Bronchial epithelial cell (primary cell): ENCODE measurements around the gene PADI2. TPM values are rescaled to one million over a fixed set of nuclear protein-coding genes. Genes with fewer than 3 reads are reported as not detected.

ENCODE experiments used
- DNase-seq: peaks from one replicate; pipeline ENCODE4 v3.0.0-alpha.2; 2010; ENCODE audit warnings: low read depth
- FAIRE-seq: peaks from 2 replicates; lab custom pipeline; 2011; peaks lifted over from hg19 to GRCh38; lab: Jason Lieb, UNC
- H3K27me3 ChIP-seq: 2 replicates; pipeline ENCODE4 v1.5.1; 2011; ENCODE audit warnings: low read length; ENCODE audit not compliant: control insufficient read depth, insufficient read depth
- H3K36me3 ChIP-seq: 2 replicates; pipeline ENCODE4 v1.5.1; 2011; ENCODE audit warnings: low read length; ENCODE audit not compliant: control insufficient read depth, insufficient read depth
- H3K4me3 ChIP-seq: 2 replicates; pipeline ENCODE4 v1.5.1; 2011; ENCODE audit warnings: mild to moderate bottlenecking, low read depth, low read length, control low read depth
- CTCF ChIP-seq: IDR thresholded peaks from 2 replicates; pipeline ENCODE4 v1.5.1; 2011; ENCODE audit warnings: mild to moderate bottlenecking, moderate library complexity, low read length, control low read depth, inconsistent platforms; ENCODE audit not compliant: insufficient read depth, severe bottlenecking
- total RNA-seq: library from RNA; depleted of rRNA; stranded (reverse); fragments of >200 nt; gene quantifications from 2 replicates; pipeline ENCODE4 v1.2.1, GENCODE V29; 2014

PADI2 gene
- total RNA-seq, 1 donor from 2014 or later: 1.3 TPM

GRCh38 chr1:17136936-17137335, 17.7 kb upstream of the PADI2 start:
- Histone ChIP-seq H3K36me3 (no peaks in the 10 kb centered on the region), H3K4me3 (no peak overlapping the region), H3K27me3 (no peaks in the 10 kb centered on the region)
- DNase-seq (no peak), FAIRE-seq (no peak)
- TF ChIP-seq CTCF: no peak

GRCh38 chr1:17136145-17136544, 16.9 kb upstream of the PADI2 start:
- Histone ChIP-seq H3K4me3 (no peak overlapping the region), H3K27me3 (no peaks in the 10 kb centered on the region), H3K36me3 (no peaks in the 10 kb centered on the region)
- FAIRE-seq (peak; percentile 62), DNase-seq (no peak)
- TF ChIP-seq CTCF: no peak

GRCh38 chr1:17135530-17135929, 16.3 kb upstream of the PADI2 start:
- DNase-seq (no peak), FAIRE-seq (no peak)
- Histone ChIP-seq H3K36me3 (no peaks in the 10 kb centered on the region), H3K27me3 (no peaks in the 10 kb centered on the region), H3K4me3 (no peak overlapping the region)
- TF ChIP-seq CTCF: no peak

GRCh38 chr1:17134724-17135123, 15.5 kb upstream of the PADI2 start:
- Histone ChIP-seq H3K36me3 (no peaks in the 10 kb centered on the region), H3K27me3 (no peaks in the 10 kb centered on the region), H3K4me3 (no peak overlapping the region)
- FAIRE-seq (peak; percentile 89), DNase-seq (no peak)
- no peak for TF ChIP-seq CTCF

- no peaks in the 10 kb centered on the region for H3K27me3 ChIP-seq
- no peak for FAIRE-seq
Measured at GRCh38 chr1:17134034-17134433, 14.8 kb upstream of the PADI2 start.

More at GRCh38 chr1:17134034-17134433, 14.8 kb upstream of the PADI2 start:
- TF ChIP-seq CTCF: no peak
- H3K4me3 ChIP-seq: no peak overlapping the region
- H3K36me3 ChIP-seq: no peaks in the 10 kb centered on the region
- no peak for DNase-seq
